GM18498 (cell line): ENCODE data around the gene NPL.

Experiments
- ATAC-seq: cut with Tn5 transposase; IDR thresholded peaks from one replicate; pipeline ENCODE4 v1.9.1; 2021; ENCODE audit warnings: mild to moderate bottlenecking, moderate library complexity; ENCODE audit not compliant: unreplicated experiment

NPL gene

DNA sequence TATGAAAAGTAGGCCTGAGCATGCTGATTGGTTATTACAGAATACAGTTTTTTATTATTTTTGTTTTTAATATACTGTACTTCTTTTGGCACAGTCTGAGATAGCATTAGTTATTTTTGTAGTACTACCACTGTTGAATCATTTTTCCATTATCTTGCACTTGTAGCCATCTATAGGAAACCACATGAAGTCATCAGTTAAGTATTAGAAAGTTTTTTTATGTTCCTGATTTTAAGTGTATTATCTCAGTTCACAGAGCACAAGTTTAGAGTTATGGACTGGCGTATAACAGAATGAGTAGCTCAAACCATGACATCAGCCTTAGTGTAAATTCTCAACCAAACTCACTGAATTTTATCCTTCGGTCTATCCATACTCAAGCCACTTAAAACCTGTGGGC is 72.4 kb downstream of the NPL start:
- no peak for ATAC-seq

GRCh38 chr1:182862827-182863226 is 73.3 kb downstream of the NPL start:
- ATAC-seq: no peak

GRCh38 chr1:182863940-182864339 is 74.4 kb downstream of the NPL start:
- ATAC-seq: no peak

- no peak for ATAC-seq
Observed at GRCh38 chr1:182867861-182868260, 78.3 kb downstream of the NPL start.

- ATAC-seq: no peak
Observed at GRCh38 chr1:182869241-182869666, 79.7 kb downstream of the NPL start.

DNA sequence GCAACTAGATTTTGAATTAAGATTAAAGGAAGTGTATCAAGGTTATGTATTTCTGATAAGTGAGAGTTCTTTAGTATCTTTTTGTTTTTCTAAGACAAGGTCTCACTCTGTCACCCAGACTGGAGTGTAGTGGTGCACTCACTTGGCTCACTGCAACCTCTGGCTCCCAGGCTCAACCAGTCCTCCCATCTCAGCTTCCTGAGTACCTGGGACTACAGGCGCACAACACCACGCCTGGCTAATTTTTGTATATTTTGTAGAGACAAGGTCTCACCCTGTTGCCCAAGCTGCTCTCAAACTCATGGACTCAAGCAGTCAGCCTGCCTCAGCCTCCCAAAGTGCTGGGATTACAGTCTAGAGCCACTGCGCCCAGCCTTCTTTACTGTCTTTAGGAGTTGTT is 83.3 kb downstream of the NPL start:
- ATAC-seq: no peak

GRCh38 chr1:182875889-182876288 is 86.3 kb downstream of the NPL start:
- no peak for ATAC-seq

GRCh38 chr1:182877331-182877730 is 87.8 kb downstream of the NPL start:
- no peak for ATAC-seq

- no peak for ATAC-seq
Observed at GRCh38 chr1:182877842-182878241, 88.3 kb downstream of the NPL start.
